Measurements from ENCODE around the gene PLXNA3. TPM values are rescaled to one million over a fixed set of nuclear protein-coding genes. Genes with fewer than 3 reads are reported as not detected.

The PLXNA3 gene
- total RNA-seq, 1 experiment from 2014 or later, result 128 TPM

DNA sequence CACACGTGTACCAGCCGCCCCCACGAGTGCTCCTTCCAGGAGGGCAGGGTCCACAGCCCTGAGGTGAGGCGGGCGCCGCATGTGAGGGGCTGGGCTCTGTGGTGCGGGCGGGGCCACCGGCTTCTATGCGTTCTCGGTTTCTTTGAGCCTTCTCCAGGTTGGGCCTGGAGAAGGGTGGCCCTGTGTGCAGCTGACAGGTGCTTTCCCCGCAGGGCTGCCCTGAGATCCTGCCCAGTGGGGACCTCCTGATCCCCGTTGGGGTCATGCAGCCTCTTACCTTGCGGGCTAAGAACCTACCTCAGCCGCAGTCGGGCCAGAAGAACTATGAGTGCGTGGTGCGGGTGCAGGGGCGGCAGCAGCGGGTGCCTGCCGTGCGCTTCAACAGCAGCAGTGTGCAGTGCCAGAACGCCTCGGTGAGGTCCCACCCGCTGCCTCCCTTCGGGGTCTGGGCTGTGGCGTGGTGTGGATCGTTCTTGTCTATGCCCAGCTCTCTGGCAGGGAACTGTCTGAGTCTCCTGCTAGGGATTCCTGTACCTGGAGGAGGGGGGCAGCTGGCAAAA lies 6.8 kb downstream of the PLXNA3 start:
- ChIA-PET POLR2A (no interaction called here), CTCF (no interaction called here)
- ATAC-seq (no peak), DNase-seq (ENCODE audit: low read depth, low spot score) (no peak)
- Histone ChIP-seq H3K4me3 (ENCODE audit: low read depth in 2 of 2, low read length in 2 of 2) (no peak overlapping the region), H3K4me1 (ENCODE audit: control insufficient read depth, insufficient read depth, low read length) (peaks cover 1% of the 10 kb centered on the region), H3K27me3 (ENCODE audit: control insufficient read depth, insufficient read depth, low read length) (no peaks in the 10 kb centered on the region), H3K36me3 (ENCODE audit: control insufficient read depth, insufficient read depth, low read length) (no peaks in the 10 kb centered on the region), H3K27ac (ENCODE audit: low read length) (no peak overlapping the region), H3K9me3 (ENCODE audit: control insufficient read depth, insufficient read depth, low read depth, low read length) (no peaks in the 10 kb centered on the region)
- intact Hi-C loops (cut with micrococcal nuclease; ENCODE audit: unreplicated experiment) (no loop called here), in situ Hi-C loops (cut with HindIII; ENCODE audit: low pct_unique_long_range_greater_than_20kb, low sequenced_read_pairs) (no loop called here)
- TF ChIP-seq REST (IDR thresholded peaks at IDR 0.05; ENCODE audit: insufficient read depth in 1 of 2, low read depth in 2 of 2, low read length in 1 of 2) (no peak), POLR2AphosphoS5 (IDR thresholded peaks at IDR 0.05; ENCODE audit: low read depth, low read length) (no peak), SIN3A (IDR thresholded peaks at IDR 0.05; ENCODE audit: borderline replicate concordance, insufficient read depth, low read depth, low read length) (no peak), CTCF (IDR thresholded peaks at IDR 0.05) (no peak), TCF7L2 (IDR thresholded peaks at IDR 0.05; ENCODE audit: low read depth, low read length) (no peak)
- no TSS peak for BruUV-seq (replicated peaks)

DNA sequence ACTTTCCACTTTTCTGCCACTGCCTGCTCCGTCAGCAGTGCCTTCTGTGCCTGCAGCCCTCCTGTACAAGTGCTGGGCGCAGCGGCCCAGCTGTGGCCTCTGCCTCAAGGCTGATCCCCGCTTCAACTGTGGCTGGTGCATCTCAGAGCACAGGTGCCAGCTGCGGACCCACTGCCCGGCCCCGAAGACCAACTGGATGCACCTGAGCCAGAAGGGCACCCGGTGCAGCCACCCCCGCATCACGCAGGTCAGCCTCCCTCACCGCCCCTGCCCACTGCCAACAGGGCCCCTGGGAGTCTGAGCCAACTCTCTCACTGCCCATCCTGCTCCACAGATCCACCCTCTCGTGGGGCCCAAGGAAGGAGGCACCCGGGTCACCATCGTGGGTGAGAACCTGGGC lies 7.5 kb downstream of the PLXNA3 start:
- in situ Hi-C loops (cut with HindIII; ENCODE audit: low pct_unique_long_range_greater_than_20kb, low sequenced_read_pairs), result no loop called here
- ChIA-PET CTCF (no interaction called here), POLR2A (no interaction called here)
- Histone ChIP-seq H3K27ac (ENCODE audit: low read length) (no peak overlapping the region), H3K27me3 (ENCODE audit: control insufficient read depth, insufficient read depth, low read length) (no peaks in the 10 kb centered on the region), H3K9me3 (ENCODE audit: control insufficient read depth, insufficient read depth, low read depth, low read length) (no peaks in the 10 kb centered on the region), H3K4me1 (ENCODE audit: control insufficient read depth, insufficient read depth, low read length) (no peaks in the 10 kb centered on the region), H3K4me3 (ENCODE audit: low read depth in 2 of 2, low read length in 2 of 2) (no peak overlapping the region), H3K36me3 (ENCODE audit: control insufficient read depth, insufficient read depth, low read length) (no peaks in the 10 kb centered on the region)
- intact Hi-C loops (cut with micrococcal nuclease; ENCODE audit: unreplicated experiment), result no loop called here
- TF ChIP-seq TCF7L2 (IDR thresholded peaks at IDR 0.05; ENCODE audit: low read depth, low read length) (no peak), CTCF (IDR thresholded peaks at IDR 0.05) (no peak), SIN3A (IDR thresholded peaks at IDR 0.05; ENCODE audit: borderline replicate concordance, insufficient read depth, low read depth, low read length) (no peak), REST (IDR thresholded peaks at IDR 0.05; ENCODE audit: insufficient read depth in 1 of 2, low read depth in 2 of 2, low read length in 1 of 2) (no peak), POLR2AphosphoS5 (IDR thresholded peaks at IDR 0.05; ENCODE audit: low read depth, low read length) (no peak)
- BruUV-seq (replicated peaks), result no TSS peak
- no peak for ATAC-seq
- DNase-seq (ENCODE audit: low read depth, low spot score), result no peak

All from Panc1 (cell line).